Activated gamma-delta T cell treated with Interleukin-2 at 50 U/mL for 16 hours (primary cell): Measurements from ENCODE around the gene C8B.

Source experiments
- DNase-seq: peaks from one replicate; pipeline ENCODE4 v3.0.0-alpha.2; 2020

The C8B gene

DNA sequence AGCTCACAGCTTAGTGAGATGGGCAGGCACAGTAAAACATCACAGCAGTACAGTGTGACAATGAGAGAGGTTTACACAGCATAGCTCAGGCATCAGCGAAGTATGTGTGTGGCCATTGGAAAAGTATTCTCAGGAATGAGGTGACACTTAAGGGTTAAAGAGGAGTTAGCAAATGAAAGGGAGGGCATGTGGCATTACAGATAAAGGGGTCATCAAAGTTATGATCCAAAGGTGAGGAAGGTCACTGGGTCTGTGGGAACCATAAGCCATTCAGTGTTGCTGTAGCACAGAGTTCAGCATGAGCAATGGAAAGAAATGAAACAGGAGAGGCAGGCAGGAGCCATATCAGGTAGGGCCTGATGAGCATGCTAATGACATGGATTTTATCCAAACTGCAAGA lies 4.5 kb upstream of the C8B start:
- DNase-seq, result no peak

GRCh38 chr1:56968878-56969495 lies 3.2 kb upstream of the C8B start:
- DNase-seq, result no peak

DNA sequence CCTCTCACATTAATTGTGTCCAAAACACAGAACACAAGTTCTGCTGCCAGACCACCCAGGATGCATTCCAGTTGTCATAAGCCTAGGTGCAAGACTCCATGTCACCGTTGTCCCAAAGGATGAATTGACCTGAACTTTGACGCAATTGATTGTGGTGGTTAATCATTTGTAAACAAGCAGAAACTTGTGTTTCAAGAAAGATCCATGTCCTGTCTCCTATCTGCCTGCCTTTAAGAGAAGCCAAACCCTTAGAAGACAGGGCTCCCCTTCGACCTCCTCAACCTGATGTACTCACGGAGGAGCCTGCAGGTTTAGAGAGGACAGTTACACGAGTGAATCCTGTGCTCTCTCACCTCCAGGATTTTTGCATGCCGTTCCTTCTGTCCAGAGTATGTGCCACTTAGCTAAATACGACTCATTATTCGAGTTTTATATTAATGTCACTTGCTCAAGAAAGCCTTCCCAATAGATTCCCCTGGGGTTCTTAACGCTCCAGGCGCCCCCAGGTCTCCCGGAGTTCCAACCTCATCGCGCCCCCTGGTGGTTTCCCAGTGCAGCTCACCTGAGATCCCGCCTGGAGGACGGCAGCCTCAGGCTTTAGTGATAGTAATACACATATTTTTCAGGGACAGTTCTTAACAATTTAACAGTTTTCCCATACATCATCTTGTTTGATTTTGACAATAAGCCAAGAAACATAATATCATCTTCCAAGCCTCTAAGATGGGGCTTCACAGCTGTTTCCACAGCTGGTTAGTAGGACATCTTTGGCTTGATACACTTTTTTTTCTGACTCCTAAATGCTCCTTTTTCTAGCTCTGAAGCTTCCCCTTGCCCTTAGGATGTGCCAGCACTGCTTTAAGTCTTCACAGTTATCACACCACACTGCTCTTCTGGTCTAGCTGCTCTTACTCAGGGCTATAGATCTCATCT lies 2.4 kb upstream of the C8B start:
- no peak for DNase-seq

GRCh38 chr1:56967355-56967754 lies 1.5 kb upstream of the C8B start:
- no peak for DNase-seq

DNA sequence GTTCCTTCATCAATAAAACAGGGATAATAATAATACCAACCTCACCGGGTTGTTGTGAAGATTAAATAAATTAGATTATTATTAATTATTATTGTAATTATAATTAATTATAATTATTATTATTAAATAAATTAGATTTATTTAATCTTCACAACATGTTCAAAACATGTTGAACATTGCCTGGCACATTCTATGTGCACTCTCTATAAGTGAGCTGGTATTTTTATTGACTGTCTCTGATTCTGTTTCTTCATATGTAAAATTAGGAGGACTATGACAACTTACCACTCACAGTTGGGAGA lies 834 bp upstream of the C8B start:
- DNase-seq, result no peak

DNA sequence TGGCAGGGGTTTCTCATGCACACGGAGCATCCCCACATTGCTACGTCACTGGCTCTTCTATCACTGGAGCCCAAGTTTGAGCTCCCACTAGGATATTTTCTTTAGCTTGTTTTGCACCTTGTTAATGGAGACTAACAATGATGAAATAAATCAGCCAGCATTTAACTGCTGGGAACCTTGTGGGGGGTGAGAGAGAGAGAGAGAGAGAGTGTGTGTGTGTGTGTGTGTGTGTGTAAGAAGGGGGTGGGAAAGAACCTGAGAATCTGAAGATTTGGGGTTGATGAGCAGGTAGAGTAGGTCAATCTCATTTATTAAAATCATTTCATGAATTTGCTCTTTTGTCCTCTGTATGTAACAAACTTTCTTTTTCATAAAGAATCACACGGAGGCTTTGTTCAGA lies 624 bp downstream of the C8B start:
- DNase-seq, result no peak

- DNase-seq, result no peak
Measured at GRCh38 chr1:56964349-56965017, 1.3 kb downstream of the C8B start.

DNA sequence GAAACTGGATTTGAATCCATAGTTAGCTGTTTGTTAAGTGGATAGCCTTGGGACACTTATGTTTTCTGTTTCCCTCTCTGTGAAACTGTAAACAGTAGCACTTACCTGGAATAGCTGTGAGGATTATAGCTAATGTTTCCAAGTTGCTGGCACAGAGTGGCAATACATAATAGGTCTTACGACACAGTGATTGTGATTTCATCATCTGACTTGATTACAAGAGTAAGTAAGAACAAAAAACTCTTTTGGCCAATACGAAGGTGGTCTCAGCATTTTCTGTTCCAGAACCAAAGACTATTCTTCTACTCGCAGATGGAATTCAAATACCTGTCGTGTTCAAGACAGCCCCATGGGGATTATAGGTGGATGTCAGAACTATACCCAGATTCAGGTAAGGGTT lies 2.1 kb downstream of the C8B start:
- DNase-seq, result no peak

DNA sequence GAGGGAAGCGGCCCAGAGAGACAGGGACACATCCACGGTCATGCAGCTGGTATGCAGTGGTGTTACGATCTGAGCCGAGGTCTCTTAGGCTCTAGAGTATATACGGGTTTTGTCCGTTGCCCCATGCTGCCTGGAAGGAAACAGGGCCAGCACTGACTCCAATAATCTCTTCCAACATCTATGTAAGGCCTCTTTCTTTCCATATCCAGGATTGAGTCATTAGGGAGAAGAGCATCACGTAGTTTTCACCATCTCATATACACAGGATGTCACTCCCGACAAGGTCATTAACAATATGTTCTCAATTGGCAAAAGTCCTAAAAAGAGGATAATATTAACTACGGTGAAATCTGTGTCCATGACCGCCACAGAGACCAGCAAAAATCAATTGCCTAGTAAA lies 4.4 kb downstream of the C8B start:
- DNase-seq, result no peak

DNA sequence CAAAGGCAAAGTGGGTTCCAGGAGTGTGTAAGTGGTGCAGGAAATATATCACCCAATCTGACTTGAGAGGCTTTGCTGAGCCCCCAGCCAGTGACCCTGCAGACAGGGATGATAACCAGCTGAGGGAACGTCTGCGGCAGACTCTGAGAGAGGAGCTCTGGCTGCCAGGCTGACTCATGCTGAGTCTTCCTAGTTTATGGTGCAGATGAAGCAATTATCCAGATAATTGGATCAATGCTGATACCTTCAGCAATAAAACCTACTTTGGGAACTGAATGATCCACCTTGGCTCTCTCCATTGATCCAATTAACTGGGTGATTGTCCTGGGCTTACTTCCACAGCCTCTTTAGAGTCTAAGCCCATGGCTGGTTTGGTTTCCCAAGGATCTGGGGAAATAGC lies 7.3 kb downstream of the C8B start:
- no peak for DNase-seq

GRCh38 chr1:56957931-56958330 lies 7.9 kb downstream of the C8B start:
- DNase-seq, result no peak

- DNase-seq, result no peak
Measured at GRCh38 chr1:56954664-56955063, 11.2 kb downstream of the C8B start.

- no peak for DNase-seq
Measured at GRCh38 chr1:56953386-56953785, 12.4 kb downstream of the C8B start.

DNA sequence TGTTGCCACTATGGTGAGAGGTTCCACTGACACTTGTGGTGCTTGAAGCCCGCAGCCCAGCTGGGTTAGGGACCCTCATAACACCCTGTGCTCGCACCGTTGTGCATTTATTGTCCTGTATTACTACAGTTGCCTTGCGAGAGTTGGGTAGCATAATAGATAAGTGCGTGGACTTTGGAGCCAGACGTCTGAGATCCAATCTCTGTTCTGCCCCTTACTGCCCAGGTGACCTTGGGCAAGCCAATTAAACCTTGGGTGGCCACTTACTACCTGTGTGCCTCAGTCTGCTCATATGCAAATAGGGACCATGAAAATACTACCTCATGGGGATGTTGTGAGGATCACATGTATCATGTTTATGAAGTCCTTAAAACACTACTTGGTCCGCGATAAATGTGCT lies 13.3 kb downstream of the C8B start:
- no peak for DNase-seq

GRCh38 chr1:56948403-56949023 lies 17.3 kb downstream of the C8B start:
- DNase-seq, result no peak

DNA sequence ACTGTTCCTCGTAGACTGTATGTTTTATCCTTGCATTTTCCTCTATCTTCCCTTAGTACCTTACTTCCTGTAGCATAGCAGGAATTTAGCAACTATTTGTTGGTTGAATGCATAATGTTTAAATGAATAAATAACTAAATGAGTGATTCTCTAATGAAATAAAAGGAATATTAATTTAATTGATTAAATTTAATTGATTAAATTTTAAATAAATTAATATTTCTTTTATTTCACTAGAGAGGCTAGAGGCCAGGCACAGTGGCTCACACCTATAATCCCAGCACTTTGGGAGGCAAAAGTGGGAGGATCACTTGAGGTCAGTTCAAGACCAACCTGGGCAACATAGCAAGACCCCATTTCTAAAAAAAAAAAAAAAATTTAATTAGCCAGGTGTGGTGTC lies 25.8 kb downstream of the C8B start:
- no peak for DNase-seq

DNA sequence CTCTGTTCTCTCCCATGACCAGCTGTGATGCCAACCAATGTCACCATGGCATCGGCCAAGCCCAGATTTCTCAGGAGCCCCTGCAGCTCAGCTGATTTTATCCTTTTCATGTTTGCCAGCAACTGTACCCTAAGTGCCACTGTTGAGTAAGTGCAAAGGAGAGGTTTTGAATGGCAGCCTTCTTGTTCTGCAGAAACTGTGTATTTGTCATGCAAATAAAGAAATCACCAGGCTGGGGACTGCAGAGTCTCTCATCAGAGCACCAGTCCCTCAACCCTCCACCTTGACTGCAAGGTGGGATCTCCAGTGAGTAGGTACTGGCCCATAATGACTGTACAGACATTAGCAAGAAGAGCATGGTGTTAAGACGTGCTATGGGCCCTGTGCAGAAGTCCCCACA lies 26.6 kb downstream of the C8B start:
- DNase-seq, result no peak

- no peak for DNase-seq
Measured at GRCh38 chr1:56938646-56939045, 27.2 kb downstream of the C8B start.

- DNase-seq, result no peak
Measured at GRCh38 chr1:56934430-56935060, 31.3 kb downstream of the C8B start.

GRCh38 chr1:56933606-56934005 lies 32.2 kb downstream of the C8B start:
- DNase-seq, result no peak

DNA sequence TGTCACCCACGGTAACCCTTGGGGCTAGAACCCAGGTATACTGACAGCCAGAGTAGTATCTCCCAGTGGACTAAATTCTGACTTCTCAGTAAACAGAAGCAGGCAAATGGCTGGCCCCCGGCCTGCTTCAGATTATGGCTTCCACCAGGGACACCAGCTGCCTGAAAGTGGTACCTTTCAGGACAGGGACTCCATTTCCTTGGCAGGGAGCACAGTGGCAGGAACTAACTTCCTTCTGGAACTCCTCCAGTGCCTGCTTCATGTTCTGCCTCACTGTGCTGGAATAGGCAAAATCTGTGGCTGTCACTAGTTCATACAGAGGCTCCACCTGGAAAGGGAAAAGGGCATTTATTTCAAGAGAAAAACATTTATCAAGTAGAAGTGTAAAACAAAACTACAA lies 32.7 kb downstream of the C8B start:
- DNase-seq, result no peak

DNA sequence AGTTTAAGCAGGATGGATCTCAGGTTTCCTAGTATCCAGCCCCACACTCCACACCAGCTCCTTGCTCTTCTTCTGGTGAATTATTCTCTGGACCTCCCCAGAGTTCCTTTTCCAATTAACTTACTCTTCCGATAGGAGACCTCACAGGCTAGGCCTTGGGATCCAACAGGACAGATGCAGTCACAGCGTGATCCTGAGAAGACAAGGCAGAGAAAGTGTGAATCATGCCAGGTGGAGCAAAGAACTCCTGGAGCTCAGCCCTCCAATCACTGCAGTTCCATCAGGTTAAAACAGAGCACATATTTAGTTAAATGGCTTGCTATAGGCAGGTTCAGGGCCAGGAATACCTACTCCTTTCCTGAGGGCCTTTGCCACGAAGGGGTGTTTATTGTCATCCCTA lies 34.1 kb downstream of the C8B start:
- DNase-seq, result no peak

GRCh38 chr1:56931211-56931610 lies 34.6 kb downstream of the C8B start:
- no peak for DNase-seq
